GM18867 (cell line): ENCODE measurements around the gene ZNF438.
"Not testable (repeated sequence)": the region's sequence is repeated elsewhere in the genome, so short reads cannot be mapped to it uniquely, and the experiment has no call there.

Experiments
- ATAC-seq: cut with Tn5 transposase; IDR thresholded peaks from one replicate; pipeline ENCODE4 v1.9.1; 2021; ENCODE audit warnings: mild to moderate bottlenecking, moderate library complexity; ENCODE audit not compliant: unreplicated experiment

ZNF438 gene

GRCh38 chr10:31055573-31056251 is 24.0 kb upstream of the ZNF438 start:
- ATAC-seq, result no peak

DNA sequence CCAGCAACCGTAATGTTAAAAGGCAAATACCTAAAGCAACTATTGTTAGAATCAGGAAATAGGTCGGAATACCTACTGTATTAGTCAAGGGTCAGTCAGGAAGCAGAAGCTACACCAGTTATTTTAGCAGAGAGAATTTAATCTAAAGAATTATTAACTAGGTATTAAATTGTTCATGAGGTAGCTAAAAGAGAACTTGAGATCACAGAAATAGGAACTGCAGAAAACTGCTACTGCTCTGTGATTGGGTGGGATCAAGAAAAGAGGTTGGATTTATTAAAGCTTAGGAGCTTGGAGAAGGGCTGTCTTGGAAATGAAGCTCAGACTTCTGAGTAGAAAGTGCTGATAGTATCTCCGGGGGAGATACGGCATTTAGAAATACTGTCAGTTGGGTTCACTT is 20.0 kb upstream of the ZNF438 start:
- ATAC-seq, result no peak

DNA sequence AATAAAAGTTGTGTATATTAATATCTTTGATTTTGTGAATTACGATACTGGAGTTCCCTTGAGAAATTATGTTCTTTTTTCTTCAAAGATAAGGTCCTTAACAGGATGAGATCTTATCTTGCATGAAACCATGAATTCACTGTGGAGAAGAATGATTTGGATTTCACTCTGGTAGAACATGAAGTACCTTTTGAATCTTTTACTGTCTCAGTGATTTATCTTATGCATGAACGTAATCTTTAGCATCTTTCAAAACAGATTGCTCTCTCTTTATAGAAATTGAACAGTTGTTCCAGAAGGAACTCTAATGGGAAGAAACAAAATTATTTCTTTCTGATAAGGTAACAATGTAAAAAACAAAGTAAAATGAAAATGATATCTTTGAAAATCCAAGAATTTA is 11.0 kb upstream of the ZNF438 start:
- ATAC-seq, result no peak

DNA sequence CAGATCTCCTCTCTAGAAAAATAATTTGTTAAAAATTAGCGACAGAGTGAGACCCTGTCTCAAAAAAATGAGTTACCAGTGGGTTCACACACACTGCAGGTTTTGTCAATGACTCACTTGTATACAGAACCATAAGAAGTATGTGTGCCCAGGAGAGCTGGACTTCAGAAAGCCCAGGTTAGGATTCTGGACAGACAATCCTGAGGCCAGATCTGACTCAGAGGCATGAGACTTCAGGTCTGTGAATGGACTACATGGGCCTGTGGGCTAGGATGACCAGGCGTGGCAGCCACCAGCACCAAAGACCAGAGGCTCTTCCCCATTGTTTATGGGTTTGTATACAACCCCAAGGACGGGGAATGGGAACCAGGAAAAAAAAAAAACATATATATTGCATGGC is 9.3 kb upstream of the ZNF438 start:
- no peak for ATAC-seq

GRCh38 chr10:31039006-31039405 is 7.3 kb upstream of the ZNF438 start:
- not testable (repeated sequence) for ATAC-seq

- no peak for ATAC-seq
Measured at GRCh38 chr10:31037749-31038148, 6.1 kb upstream of the ZNF438 start.

GRCh38 chr10:31036209-31036608 is 4.5 kb upstream of the ZNF438 start:
- no peak for ATAC-seq

DNA sequence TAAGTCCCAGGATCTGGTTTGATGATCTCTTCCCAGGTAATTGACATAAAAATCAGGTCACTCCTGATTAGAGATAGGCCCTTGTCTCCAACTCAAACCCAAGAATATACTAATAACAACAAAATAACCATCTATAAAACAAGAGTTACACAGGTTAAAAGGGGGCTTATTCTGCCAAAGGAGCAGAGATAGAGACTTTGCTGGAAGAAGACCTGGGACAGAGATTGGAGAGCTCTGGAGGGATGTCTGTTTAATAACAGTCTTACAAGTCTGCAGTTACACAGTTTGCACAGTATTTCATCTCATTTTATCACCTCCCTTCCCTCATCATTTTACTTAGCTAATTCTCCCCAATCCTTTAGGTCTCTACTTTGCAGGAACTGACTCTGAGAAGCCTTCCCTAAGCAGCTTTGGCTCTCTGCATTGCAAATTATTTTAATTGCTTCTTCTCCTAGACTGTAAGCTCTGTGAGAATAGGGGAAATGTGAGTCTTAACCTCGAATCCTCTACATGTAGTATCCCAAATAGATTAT is 3.7 kb upstream of the ZNF438 start:
- no peak for ATAC-seq

DNA sequence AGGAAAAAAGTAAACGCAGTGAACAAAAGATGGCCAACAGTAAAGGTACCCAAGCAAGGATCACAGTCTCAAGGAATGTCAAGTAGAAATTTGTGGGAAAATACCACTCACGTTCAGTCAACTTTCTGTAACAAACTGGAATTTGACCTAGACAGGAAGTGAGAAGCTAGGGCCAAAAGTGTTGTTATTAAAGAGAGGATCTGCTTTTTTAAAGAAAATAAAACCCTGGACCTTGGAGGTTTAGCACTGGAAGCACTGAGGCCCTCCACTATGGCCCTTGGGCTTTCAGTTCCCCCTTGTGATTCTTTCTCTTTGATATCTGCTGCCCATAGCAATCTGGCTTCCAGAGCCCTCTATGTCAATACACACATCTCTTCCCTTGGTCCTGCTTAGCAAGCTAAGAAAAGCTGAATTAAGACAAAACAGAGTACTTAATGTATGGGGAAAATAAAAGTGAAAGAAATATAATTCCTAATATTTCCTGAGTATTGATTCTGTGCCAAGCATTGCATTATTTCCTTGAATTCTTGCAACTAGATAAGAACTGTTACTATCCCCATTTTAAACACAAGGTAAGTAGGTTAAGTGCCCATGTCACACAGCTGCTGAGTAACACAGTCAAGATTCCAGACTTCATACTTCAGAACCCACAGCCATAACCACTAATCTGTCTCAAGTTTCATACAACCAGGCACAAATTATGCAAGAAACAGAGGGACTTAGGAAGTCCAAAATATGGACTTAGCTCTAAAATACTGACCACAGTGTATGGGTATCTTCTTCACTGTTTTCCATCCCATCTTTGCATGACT is 2.6 kb upstream of the ZNF438 start:
- ATAC-seq, result no peak

DNA sequence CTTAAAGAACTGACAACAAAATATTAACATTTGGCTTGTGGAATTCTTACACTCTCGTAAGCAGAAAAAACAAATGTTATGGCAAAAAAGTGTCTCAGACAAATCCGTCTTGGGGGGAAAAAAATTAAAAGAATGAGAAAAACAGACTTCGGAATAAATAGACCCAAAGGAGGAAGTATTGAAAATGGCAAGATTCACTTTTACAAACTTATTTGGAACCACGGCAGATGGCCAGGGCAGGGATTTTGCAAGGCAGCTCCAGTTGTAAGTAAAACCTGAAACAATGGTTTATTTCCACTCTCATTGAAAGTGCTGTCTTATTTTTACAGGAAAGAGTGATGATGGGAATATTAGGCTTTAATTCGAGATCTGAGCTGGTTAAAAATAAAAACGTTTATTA is 1.5 kb upstream of the ZNF438 start:
- ATAC-seq, result no peak

DNA sequence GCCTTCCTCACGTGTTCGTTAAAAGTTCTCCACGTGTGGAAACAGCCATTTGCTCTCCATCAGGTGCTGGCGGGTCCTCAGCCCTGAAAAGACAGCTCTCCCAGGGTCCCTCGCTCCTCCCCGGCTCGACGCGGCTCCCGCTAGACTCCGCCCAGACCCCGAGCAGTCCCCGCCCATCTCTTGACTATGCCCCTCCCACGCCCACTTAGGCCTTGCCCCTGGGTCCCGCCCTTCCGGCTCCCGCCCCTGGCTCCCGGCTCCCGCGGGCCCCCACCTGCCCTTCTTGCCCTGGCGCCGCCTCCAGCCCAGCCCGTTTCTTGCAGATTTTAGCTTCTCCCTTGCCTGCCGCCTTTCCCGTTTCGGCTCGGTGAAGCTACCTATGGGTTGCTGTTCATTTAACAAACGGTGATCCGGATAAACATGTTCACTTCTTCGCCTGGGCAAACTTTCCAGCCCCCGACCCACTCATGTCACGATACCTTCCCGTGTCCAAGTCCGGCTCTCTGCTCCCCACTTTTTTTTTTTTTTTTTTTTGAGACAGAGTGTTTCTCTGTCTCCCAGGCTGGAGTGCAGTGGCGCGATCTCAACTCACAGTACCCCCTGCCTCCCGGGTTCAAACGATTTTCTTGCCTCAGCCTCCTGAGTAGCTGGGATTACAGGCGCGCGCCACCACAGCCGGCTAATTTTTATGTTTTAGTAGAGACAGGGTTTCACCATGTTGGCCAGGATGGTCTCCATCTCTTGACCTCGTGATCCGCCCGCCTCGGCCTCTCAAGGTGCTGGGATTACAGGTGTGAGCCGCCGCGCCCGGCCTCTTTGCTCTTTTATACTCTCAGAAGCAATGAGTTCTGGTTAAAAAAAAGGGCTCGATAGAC is 830 bp upstream of the ZNF438 start:
- peak; percentile 86 for ATAC-seq

- no peak for ATAC-seq
Measured at GRCh38 chr10:31031205-31031557, 484 bp downstream of the ZNF438 start.

- no peak for ATAC-seq
Measured at GRCh38 chr10:31030800-31031199, 865 bp downstream of the ZNF438 start.

DNA sequence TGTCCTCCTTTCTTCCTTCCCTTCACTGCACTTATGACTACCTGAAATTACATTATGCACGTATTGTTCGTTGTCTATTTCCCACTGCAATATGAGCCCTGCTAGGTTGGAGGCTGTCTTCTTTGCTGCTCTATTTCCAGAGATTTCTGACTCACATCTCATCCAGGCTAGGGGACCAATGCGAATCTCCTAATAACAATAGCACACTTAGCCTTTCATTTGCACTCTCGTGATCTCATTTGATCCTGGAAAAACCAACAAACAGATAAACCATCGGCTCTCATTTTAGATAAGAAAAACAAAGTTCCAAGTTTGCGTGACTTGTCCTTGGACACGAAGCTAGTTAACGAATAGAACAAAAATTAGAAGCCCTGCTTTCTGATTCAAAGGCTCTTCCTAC is 1.4 kb downstream of the ZNF438 start:
- ATAC-seq, result no peak

DNA sequence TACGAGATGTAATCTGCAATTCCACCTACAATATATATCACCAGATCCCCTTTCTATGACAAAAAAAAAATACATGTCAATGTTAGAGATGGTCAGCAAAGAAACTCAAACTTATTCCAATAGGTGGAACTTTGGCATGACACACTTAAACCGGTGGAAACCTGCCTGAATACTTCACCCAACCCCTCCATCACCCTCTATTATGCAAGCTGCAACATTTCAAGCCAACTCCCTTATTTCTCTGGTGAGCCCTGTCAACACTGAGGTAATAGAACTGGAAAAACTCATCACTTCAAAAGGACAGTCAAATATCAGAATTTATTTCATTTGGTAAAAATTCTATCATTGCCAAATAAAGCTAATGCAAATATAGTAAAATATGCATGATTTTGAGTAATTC is 3.6 kb downstream of the ZNF438 start:
- ATAC-seq, result no peak

DNA sequence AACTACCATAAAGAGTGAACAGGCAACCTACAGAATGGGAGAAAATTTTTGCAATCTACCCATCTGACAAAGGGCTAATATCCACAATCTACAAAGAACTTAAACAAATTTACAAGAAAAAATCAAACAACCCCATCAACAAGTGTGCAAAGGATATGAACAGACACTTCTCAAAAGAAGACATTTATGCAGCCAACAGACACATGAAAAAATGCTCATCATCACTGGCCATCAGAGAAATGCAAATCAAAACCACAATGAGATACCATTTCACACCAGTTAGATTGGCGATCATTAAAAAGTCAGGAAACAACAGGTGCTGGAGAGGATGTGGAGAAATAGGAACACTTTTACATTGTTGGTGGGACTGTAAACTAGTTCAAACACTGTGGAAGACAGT is 5.4 kb downstream of the ZNF438 start:
- ATAC-seq, result not testable (repeated sequence)

DNA sequence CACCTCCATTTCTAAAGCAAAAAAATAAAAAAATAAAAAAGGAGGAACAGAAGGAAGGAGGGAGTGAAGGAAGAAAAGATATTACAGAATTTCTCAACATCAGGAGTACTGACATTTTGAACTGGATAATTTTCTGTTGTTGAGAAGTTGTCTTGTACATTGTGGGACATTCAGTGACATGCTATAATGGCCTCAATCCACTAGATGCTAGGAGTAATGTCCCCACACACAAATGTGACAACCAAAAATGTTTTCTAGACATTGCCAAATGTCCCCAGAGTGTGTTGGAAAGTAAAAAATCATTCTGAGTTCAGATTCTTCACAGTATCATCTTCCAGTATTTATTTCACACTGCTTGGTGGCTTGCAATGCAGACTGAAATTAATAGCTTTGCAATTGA is 6.5 kb downstream of the ZNF438 start:
- ATAC-seq, result no peak

- ATAC-seq, result no peak
Measured at GRCh38 chr10:31023558-31023957, 8.1 kb downstream of the ZNF438 start.

- ATAC-seq, result no peak
Measured at GRCh38 chr10:31020209-31020608, 11.5 kb downstream of the ZNF438 start.

- no peak for ATAC-seq
Measured at GRCh38 chr10:31018962-31019361, 12.7 kb downstream of the ZNF438 start.

DNA sequence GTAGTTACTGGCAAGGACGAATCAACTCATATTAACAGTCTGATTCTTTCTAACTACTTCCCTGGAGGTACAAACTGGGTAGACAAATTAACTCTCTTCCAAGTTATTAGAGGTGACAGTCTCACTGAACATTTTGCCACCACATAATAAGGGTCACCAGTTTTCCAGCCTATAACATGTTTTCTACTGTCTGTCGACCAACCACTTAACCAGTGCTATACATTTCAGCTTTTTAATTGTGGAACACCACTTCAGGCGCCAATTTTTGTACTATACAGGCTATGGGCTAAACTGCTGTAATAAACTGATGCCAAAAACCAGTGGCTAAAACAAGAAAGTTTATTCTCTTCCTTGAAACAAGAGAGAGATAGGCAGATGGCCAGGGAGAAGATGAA is 13.3 kb downstream of the ZNF438 start:
- no peak for ATAC-seq
